SKM-1 (cell line): ENCODE measurements around the gene AMN.

ENCODE experiments used
- DNase-seq: peaks from one replicate; lab custom pipeline; 2025; ENCODE audit not compliant: unreplicated experiment; lab: John Stamatoyannopoulos, UW

AMN gene

DNA sequence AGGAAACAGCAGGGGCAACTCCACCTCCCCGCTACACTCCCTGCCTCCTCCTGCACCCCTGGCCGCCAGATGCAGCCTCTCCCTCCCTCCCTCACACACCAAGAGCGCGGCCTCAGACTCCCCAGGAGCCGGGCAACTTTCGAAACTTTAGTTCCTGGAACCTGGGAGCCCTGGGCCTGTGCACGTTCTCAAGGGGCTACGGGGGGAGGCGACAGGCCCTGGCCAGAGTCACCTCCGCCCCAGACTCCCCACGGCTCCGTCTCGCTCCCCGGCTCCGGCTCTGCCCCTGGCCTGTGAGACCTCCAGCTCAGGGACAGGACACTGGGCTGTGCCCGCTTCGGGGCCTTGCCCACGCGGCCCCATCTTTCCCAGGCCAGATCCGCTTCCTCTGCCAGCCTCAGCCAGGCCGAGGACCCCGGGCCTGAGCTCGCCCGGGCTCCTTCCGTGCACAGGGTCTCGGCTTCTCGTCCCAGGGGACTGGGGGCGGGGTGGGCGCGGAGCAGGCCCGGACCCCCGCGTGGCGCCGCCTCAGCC lies 5.5 kb downstream of the AMN start:
- DNase-seq: no peak

DNA sequence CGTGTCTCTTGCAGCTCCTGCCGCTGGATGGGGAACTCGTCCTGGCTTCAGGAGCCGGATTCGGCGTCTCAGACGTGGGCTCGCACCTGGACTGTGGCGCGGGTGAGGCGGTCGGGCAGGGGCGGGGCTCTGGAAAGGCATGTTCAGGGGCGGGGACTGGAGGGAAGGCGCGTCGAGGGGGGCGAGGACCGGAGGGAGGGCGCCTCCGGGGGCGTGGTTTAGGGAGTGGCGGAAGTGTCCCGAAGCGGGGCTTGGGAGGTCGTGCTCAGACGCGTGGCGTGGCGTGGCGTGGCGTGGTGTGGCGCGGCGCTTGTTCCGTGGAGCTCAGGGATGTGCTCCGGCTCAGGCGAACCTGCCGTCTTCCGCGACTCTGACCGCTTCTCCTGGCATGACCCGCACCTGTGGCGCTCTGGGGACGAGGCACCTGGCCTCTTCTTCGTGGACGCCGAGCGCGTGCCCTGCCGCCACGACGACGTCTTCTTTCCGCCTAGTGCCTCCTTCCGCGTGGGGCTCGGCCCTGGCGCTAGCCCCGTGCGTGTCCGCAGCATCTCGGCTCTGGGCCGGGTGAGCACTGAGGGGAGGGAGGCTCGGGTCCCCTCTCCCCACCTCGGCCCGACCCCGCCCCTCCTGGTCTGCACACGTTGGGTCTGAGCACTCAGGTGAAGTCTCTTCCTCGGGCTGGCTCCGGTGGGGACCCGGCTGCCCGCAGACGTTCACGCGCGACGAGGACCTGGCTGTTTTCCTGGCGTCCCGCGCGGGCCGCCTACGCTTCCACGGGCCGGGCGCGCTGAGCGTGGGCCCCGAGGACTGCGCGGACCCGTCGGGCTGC lies 6.2 kb downstream of the AMN start:
- no peak for DNase-seq

DNA sequence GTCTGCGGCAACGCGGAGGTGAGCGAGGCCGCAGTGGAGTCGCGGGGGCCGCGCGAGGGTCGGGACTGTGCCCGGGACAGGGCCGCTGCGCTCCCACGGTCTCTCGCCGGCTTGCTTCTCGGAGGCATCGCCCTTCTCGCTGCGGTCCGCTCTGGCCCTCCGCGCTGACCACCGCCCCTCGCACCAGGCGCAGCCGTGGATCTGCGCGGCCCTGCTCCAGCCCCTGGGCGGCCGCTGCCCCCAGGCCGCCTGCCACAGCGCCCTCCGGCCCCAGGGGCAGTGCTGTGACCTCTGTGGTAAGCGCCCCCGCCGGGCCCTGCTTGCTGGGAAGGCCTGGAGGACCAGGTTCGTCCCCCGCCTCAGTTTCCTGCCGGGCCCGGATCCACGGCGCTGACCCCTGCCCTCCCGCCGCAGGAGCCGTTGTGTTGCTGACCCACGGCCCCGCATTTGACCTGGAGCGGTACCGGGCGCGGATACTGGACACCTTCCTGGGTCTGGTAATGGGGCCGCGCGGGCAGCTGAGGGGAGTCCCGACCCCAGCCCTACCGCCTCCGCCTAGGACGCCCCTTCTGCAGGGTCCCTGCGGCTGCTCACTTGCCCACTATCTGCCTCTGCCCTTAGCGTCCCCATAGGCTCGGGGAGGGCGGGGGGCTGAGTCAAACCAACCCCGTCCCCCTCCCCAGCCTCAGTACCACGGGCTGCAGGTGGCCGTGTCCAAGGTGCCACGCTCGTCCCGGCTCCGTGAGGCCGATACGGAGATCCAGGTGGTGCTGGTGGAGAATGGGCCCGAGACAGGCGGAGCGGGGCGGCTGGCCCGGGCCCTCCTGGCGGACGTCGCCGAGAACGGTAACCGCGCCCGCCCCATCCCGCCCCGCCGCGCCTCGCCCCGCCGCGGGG lies 7.0 kb downstream of the AMN start:
- no peak for DNase-seq

DNA sequence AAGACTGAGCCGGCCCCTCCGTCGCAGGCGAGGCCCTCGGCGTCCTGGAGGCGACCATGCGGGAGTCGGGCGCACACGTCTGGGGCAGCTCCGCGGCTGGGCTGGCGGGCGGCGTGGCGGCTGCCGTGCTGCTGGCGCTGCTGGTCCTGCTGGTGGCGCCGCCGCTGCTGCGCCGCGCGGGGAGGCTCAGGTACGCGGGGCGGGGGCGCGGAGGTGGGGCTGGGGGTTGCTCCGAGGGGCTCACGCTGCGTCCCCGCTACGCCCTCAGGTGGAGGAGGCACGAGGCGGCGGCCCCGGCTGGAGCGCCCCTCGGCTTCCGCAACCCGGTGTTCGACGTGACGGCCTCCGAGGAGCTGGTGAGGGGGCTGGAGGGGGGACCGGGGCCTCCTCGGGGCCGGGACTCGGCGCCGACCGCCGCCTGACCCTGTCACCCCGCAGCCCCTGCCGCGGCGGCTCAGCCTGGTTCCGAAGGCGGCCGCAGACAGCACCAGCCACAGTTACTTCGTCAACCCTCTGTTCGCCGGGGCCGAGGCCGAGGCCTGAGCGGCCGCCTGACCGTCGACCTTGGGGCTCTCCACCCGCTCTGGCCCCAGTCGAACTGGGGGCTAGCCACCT lies 7.8 kb downstream of the AMN start:
- no peak for DNase-seq

DNA sequence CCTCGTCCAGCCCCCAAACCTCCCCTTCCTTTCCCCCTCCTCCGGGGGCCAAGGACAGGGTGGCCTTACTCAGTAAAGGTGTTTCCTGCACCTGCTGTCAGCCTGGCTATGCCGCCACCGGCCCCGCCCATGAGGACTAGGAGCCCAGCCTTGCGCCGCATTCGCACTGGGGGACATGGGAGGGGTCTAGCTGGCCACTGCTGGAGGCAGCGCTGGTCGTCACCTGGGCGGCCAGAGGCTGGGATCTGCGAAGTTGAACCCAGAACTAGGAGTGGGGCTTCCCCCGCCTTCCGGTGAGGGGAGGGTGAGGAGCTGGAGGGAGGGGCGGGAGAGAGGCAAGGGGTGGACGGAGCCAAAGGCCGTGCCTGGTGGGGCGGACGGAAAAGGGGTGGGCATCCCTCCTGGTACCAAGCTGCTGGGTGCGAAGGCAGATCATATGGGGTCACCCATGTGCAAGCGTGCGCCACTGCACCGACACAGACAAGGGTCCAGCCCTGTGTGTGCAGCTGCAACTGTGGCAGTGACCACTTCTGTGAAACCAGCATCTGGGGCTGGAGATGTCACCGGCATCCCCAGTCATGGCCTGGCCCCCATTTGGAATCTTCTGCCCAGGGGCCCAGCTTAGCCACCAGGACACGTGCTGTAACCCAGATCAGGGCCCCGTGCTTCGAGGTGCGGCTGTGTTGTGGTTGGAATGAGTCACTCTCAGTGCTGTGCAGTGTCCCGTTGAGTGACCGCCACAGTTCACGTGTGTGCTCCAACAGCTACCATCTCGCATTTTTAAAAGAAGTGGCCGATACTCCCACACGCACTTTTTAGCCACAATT lies 8.5 kb downstream of the AMN start:
- no peak for DNase-seq

DNA sequence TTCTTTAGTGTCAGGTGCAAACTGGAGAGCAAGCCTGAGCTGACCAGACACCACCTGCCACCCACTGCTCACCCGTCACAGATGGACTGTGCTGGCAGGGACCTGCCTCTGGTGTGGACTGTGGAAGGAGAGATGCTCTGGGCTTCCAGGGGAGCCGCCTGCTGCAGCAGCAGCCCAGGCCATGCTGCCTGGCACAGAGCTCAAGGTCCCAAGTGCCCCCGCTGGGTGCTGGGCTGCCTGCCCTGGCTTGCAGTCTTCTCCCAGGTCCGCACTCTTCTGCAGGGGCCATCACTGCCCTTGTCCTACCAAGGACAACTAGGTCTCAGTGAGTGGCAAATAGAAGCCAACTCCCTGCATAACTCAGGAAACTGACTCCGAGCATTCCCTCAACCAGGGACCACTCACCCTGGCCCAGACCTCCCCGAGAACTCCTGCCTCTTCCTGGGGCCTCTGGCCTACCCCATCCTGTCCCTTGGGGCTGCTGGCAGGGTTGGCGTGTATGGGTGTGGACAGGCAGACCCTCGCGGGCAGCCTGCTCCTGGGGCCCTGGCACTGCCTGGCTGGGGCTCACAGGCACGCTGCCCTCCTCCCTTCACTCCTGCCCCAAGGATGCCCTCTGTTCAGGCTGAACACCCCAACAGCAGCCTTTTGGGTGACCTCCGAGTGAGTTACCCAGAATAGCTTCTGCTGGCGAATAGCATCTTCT lies 9.3 kb downstream of the AMN start:
- no peak for DNase-seq

DNA sequence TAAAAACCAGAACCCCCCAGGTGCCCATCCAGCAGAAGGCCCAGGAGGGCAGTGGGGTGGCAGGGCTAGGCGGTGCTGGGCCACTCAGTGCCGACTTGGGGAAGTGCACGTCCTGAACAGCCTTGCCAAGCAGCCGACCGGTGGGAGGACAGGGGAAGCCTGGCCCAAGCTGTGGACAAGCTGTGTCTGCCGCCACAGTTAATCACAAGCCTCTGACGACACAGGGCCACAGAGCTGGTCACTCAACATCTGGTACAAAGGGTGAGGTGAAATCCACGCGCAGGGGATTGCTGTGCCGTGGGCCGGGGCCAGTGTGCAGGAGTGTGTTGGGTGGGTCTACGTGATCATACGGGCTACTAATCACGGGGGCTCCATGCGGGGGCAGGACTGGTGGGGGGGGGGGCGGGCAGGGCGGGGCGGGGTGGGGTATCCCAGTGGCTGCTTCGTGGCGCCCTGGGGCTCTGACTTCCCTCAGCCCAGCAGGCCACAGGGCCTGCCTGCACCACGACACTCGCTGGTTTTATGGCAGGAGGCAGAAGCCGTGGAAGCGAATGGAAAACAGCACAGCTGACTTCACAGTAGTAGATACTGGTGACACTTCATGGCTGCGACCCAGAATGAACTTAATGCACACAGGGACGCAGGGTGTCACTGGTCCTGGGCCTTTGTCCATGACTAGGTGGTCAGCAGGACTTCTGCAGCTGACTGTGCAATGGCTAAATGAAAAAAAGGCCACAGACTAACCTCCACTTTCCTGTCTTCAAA lies 10.2 kb downstream of the AMN start:
- DNase-seq: no peak

DNA sequence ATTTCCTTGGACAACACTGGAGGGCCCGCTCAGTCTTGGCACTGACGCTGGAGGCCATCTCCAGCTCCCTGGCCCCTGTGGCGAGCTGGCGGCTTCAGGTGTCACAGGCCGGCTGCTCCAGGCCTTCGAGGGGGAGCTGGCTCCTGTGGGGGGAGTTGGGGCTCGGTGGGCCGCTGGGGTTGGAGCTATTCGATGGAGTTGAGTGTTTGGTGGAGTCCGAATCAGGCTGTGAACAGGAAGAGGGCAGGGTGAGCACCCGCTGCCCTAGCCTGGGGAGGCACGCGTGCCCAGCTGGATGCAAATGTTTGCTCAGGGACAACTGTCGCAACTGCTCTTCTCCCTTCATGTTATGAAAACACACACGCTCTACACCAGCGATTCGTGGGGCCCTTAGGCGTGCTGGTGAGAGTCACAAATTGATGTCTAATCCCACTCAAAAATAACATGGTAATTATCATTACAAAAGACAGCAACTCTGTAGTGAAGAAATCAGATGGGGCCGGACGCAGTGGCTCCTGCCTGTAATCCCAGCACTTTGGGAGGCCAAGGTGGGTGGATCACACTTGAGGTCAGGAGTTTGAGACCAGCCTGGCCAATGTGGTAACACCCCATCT lies 11.3 kb downstream of the AMN start:
- no peak for DNase-seq

DNA sequence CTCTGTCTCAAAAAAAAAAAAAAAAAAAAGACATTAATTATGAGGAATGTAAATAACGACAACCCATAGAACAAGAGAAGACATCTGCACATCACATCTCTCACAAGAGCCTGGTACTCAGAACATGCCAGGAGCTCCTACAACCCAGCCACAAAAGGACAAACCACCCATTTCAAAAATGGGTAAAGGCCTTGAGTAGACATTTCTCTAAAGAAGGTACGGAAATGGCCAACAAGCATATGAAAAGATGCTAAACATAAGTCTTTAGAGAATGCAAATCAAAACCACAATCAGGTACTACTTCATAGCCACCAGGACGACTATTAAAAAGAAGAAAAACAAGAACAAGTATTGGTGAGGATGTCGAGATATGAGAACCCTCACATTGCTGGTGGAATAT lies 13.3 kb downstream of the AMN start:
- DNase-seq: no peak

DNA sequence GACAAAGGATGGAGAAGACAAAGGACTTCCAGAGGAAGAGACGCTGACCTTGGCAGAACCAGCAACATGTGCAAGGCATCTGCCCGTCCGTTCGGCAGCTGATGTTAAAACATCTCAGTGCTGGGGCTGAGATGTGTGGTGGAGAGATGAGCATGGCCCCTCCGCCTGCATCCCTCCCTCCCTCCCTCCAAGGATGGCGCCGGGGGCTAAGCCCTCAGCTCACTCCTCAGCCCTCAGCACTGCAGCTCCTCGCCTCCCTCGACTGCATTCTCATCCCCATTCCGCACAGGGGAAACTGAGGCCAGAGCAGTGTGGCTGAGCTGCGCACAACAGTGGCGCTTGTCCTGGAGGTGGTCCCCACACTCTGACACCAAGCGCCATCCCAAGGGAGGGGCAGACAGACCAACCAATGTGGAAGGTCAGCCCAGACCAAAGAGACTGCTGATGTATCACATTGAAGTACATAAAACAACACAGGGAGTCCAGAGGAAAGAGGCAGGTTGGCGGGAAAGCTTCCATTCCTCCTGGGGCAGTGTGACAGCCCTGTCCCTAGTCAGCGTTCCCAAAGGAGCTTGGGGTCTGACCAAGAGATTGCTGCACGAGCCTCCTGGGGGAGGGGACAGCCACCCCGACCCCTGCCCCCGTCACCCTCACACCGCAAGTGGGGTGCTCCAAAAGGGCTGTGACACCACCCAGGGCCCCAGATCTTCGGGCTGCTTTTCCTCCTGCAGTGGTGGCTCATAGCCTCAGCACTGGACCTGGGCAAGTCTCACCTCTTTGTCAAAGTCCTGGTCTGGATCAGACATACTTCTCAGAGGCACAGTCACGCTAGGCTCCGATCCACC lies 15.1 kb downstream of the AMN start:
- DNase-seq: no peak

DNA sequence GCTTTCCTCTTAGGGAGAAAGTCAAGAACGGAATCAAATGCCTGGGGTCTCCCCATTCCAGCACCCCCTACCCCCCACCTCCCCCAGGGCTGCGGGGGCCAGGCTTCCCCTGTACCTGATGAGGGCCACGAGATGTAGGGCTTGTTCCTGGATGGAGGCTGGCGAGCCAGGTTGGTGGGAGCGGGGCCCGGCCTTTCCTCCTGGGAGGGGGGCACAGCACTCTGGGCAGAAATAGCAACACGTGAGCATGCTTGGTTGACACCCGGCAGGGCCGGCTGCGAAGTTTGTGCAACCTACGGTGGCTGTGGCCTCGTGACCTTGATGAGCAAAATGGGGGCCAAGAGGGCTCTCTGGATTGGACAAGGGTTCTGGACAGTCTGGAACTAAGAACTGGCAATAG lies 15.7 kb downstream of the AMN start:
- no peak for DNase-seq

DNA sequence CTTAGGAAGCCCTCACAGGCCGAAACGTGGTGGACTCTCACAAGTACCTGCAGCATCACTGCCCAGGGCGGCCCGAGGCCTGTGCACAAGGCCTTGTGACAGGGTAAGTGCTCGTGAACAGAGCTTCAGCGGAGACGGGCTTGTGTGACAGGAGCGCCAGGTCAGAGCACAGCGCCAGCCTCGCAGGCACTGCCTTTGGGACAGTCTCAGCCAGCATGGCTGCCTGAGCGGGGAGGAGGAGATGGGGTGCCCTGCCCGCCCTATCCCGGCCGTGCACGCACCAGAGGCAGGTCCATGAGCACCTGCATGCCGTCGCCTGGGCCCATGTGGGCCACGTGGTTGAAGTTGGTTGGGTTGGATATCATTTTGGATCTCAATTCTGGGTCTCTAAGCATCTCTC lies 16.9 kb downstream of the AMN start:
- no peak for DNase-seq

DNA sequence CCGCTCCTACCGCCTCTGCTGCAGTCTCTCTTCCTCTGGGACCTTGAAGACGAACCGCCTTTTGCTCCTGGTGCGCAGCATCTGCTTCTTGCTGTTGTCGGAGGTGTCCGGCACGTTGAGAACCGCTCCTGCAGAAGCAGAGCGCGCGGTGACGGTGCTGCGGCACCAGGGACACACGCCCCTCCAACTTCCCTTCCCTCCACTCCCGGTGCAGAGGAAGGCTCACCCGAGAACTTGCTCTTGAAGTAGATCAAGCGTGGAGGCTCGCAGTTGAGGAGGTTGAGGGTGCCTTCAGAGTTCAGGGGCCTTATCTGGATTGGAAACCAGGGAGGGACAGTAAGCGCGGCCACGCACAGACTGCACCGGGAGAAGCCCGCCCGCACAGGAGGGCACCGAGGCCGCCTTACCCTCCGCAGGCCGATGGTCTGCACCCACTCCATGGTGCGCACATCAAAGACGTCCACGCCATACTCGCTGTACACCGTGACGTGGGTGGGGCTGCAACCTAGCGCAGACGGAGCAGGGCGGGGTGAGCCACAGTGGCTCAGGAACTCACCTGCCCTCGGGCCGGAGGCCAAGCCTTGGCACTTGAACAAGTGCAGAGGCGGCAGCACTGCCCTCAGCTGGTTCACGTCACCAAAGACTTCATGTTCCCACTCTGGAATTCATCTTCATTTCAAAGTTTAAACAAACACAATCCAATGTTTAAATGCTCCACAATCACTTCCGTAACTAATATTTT lies 17.5 kb downstream of the AMN start:
- no peak for DNase-seq

DNA sequence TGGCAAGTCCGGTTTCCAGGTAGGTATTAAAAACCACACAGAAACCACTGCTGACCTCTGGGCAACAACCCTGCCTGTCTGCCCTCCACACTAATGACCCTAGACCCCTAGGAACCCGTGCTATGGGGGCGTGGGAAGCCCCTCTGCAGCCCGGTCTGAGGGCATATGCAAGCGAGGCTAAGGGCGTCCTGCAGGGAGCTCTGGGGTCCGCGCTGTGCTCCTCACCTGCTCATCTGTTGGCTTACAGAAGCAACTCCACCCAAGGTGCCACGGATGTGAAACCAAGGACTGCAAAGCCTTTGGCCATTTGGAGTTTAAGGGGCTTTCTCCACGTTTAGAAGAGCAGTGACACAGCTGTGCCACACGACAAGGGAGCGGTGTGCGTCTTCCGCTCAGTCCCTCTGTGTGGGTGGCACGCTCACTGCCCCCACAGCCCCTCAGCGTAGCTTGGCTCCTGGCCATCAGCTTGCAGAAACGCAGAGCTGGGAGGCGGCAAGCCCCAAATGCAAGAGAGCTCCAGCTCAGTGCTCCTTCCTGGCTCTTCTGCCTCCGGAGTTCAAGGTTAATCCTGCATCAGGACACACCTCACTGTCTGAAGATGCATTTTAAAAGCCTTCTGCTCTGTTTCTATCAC lies 18.4 kb downstream of the AMN start:
- DNase-seq: no peak

DNA sequence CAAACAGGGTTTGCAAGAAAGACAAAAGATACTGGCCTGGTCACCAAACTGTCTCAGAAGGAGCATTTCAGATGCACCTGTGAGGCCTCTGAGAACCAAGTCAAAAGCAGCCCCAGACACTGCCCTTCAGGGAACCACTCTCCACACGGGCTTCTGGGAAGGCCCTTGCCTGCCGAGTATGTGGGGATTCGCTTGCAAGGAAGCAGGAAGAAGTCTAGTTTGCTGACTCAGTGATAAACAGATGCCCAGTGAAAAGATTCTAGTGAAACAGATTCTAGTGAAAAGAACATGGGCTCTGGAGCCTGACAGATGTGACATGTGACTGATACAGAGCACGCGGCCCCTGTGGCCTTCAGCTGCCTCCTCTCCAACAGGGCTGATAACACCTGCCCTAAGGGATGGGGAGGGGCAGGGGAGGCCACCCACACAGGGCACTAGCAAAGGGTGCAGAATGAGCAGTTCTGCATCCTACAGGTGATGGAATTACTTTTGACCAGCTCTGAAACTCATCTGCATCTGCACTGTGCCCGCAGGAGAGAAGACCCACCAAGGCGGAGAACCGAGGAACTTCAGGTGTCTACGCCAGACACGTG lies 19.1 kb downstream of the AMN start:
- DNase-seq: no peak

DNA sequence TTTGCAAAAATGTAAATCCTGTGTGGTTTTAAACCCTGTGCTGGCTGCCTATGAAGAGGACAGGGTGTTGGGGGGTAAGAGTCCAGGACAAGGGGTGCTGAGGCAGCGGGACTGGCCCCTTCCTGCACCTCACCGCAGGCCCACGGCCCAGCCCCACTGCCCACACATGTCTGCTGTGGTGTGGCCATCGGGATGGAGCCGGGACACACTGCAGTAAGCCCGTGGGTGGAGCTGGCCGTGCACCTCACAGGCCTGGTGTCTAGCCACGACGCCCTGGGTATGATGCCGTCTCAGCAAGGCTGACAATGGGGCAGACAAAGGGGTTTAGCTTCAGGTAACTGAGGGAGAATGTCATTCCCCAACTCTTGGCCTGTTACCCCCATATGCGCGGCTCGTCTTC lies 19.6 kb downstream of the AMN start:
- no peak for DNase-seq
